GM21423 (cell line): ENCODE data around the gene UBE2I.

Source experiments
- ATAC-seq: cut with Tn5 transposase; IDR thresholded peaks from one replicate; pipeline ENCODE4 v1.9.1; 2021; ENCODE audit warnings: mild to moderate bottlenecking, moderate library complexity; ENCODE audit not compliant: unreplicated experiment

The UBE2I gene

DNA sequence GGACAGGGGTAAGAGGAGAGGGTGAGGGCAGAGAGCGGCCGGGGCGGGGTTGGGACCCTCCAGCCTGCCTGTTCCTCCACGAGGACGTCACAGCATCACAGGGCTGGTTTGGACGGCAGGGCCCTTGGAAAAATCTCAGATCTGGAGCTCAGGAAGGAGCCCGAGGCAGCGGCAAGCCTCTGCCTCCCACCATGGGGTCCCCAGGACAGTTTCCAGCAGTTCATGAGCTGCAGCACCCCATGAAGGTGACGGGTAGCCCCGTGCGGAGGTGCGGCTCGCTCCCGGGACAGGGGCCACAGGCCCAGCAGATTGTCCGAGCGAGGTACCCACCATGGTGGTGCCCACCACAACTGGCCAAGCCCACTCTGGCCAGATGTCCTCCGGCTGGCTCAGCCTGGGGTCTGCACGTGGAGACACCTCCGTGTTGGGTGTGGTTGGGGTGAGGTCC, 32.3 kb upstream of the UBE2I start:
- ATAC-seq, result no peak

DNA sequence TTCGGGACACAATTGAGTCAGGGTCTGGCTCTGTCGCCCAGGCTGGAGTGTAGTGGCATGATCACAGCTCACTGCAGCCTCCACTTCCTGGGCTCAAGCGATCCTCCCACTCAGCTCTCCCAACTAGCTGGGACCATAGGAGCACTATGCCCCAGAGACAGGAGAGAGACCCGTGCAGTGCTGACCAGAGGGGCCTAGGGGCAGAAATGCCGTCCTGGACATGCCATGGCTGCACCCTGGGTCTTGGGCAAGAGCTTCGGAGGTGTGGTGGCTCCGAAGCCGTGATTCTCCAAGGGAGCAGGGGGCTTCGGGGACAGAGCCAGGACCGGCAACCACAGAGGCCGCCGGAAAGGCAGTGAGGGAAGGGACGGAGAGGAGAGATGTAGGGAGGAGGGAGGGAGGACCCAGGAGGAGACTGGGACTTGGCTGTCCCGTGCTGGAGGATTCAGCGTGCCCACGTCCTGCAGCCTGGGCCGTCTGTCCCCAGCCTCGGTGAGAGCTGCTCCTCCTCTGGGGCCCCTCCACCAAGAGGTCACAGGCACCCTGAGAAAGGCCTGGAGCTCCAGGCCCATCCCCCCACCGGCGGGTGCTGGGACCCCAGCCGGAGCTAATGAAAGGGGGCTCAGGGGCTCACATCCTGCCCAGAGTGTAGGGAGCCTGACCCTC, 31.7 kb upstream of the UBE2I start:
- no peak for ATAC-seq

DNA sequence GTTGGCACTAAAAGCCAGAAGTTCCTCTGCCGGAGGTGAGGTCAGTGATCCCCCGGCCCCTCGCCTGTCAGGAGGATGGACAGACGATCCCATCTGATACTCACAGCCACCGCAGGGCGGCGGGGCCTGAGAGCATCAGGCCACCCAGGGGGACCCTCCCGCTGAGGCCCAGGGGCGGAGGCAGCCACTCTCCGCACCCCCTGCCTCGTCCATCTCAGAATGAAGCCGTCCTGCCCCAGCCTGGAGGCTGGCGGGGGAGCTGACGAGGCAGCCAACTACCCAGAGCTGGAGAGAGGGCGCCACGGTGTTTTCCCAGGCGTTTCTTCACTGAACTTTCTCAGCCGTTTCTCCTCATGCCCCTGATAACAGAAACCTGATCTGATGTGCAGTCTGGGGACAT, 31.0 kb upstream of the UBE2I start:
- ATAC-seq, result no peak

DNA sequence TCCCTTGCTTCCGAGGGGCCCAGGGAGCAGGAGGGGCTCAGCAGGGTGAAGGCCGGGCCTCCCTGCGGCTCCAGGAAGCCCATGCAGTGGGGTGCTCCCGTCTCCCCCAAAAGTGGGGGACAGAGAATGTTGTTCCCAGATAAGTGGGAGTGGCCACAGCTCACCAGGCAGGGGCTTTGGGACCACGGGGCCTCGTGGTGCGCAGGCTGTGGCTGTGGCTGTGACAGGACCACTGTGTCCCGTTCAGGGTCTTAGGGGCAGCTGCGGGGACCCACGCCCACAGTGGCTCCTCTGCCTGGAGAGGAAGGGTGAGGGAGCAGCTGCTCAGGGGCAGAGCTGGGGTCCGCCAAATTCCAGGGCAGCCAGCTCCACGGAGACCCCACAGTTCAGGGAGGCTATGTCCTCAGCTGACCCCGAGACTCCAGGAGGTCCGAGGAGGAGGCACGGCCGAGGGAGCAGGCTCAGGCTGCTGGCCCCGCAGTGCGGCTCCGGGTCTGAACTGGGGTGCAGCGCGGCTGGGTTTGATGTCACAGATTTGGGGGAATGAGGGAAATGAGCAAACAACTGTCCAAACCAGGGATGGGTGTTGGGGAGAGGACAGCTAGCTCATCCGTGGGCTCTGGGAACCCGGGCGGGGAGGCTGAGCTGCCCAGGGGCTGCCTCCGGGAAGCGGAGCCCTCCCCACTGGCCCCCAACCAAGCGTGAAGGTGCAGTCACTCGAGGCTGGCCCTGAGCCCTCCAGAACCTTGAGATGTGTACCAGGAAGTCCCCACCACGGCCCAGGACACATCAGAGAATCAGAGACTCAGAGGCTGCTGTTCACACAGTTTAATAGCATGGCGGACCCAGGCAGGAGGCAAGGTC, 30.1 kb upstream of the UBE2I start:
- ATAC-seq, result no peak

DNA sequence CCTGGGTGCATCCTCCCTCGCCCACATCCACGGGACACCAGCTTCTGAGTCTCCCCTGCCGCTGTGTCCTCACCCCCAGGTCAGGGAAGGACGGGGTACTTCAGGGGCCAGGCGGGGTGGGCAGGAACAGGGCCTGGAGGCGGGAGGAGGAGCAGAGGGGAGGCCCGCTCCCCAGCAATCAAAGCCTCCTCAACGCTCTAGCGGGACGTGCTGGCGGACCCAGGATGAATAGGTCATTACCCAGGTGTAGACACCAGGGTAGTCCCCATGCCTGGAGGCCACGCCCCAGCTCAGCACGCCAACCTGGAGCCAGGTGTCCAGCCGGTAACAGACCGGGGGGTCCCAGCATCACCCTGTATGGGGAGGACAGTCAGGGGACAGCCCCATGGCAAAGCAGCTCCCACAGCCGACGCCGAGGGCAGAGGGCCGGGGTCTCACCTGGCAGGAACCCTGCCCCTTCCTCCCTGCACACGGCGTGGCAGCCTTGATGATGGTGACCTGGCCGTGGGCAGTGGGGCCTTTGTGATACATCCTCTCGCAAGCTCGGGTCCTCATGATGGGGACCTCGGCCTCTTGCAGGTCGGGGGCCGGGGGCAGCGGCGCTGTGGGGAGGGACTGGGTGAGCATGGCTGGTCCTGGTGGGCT, 29.4 kb upstream of the UBE2I start:
- ATAC-seq, result no peak

DNA sequence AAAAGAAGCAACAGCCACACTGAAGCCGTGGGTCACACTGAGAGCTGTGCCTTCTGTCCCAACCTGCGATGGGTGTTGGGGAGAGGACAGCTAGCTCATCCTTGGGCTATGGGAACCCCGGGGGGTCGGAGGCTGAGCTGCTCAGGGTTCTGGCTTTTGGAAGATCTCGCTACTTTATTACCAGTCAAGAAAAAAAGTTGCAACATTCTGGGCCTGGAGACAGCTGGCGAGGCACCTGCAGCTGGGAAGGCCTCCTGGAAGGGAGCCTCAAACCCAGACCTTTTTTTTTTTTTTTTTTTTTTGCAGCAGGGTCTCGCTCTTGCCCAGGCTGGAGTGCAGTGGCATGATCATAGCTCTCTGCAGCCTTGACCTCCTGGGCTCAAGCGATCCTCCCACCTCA, 28.7 kb upstream of the UBE2I start:
- ATAC-seq, result no peak

DNA sequence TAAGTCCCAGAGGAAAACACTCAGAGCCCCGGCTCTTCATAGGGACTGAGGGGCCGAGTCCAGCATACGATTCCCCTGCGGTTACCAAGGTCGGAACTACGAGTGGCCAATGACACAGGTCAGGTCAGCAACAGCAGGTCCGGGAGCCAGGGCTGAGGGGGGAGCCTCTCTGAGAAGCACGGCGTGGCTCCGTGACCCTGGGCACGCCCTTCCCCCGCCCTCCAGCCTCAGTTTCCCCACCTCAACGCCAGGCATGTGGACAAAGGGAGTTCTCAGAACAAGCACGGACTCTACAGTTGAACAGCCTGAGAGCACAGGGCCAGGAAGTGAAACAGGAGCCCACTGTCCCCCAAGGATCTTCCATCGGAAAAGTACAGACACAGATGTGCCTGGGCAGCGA, 27.9 kb upstream of the UBE2I start:
- ATAC-seq, result no peak

DNA sequence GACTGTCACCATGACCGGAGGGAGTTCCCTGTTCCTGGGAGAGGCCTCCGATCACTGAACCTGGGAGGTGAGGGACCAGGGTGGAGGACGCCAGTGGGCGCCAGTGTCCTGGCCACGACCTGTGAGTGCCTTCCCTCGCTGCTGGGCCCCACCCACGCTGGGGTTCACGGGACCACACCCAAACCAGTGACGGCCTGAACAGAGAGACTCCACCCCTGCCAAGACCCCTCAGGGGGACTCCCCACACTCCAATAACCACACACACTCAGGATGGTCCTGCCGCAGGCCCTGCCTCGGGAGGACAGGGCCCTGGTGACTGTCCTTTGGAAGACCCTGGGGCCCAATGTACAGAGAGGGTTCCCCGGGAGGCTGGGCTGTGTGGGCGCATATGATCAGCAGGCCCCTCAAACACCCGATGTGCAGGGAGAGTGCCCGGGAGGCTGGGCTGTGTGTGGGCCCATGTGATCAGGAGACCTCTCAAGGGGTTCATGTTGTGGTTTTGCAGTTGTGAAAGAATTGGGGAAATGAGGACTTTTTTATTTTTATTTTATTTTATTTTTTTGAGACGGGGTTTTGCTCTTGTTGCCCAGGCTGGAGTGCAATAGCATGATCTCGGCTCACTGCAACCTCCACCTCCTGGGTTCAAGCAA, 27.0 kb upstream of the UBE2I start:
- no peak for ATAC-seq

DNA sequence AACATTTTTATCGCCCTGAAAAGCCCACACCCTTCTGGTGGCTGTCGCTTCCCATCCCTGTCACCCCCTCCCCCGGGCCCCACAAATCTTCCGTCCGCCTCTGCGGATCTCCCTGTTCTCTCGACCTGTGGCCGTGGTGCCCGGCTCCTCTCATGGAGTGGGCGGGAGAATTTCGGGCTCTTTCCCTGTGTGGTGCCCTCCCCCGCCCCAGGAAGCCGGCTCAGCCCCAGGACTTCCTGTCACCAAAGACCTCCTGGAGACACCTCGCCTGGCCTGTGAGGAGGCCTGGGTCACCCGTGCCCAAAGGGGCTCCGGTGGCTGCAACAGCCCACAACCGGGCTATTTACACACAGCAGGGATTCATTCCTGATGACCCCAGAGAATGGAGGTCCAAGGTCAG, 26.1 kb upstream of the UBE2I start:
- no peak for ATAC-seq

DNA sequence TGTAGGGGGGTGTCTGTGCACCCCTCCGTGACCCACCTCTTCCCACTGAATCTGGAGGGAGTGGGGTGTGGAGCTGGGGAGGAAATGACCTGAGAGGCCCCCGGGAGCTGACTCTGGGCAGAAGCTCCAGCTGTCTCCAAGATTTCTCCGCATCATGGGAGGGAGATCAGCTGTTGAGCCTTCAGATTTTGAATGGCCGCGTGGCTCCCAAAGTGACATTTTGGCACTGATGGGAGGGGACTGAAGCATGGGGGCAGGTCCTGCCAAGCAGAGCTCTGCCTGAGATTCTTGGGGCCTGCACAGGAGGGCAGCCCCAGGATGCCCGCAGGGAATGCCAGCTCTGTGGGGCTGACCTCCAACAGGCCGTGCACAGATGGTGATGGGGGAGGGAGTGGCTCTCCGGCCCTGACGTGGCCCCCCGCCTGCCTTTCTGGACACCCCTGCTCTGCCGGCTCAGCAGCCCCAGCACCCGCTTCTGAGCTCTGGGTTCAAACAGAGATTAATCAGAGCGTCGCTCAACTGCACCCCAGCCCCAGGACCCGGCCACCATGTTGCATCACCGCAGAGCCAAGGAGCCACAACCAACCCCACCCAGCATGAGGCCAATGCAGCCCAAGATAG, 25.3 kb upstream of the UBE2I start:
- no peak for ATAC-seq

DNA sequence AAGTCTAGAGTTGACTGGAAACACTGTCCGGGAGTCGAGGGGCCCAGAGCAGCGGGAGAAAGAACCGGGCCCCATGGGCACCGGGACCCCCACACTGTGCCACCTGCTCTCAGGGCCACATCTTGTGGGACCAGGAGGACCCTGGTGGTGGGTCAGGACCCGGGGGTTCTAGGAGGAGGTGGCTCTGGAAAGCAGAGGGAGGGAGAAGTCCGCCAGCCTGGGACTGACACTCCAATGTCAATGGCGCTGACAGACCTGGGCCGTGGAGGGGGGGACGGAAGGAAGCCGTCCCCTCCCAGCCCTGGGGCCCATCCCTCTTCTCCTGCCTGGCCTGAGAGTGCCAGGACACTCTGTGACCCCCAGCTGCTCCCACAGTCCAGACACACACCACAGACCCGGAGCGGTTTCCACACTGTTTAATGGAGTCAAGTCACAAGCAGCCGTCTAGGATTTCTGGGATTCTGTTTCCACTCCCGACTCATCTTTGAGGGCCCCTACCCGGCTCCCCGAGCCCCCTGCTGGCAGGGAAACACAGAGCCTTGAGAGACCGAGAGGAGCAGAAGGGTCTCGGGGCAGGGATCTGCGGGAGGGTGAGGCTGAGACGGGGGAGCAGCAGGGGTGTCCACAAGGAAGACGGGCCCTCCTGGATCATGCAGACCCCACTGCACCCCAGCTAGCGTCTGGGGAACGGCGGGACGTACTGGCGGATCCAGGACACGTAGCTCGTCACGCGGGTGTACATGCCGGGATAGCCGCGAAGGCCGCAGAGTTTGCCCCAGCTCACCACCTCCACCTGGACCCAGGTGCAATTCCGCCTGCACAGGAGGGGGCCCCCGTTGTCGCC, 23.5 kb upstream of the UBE2I start:
- ATAC-seq, result no peak

DNA sequence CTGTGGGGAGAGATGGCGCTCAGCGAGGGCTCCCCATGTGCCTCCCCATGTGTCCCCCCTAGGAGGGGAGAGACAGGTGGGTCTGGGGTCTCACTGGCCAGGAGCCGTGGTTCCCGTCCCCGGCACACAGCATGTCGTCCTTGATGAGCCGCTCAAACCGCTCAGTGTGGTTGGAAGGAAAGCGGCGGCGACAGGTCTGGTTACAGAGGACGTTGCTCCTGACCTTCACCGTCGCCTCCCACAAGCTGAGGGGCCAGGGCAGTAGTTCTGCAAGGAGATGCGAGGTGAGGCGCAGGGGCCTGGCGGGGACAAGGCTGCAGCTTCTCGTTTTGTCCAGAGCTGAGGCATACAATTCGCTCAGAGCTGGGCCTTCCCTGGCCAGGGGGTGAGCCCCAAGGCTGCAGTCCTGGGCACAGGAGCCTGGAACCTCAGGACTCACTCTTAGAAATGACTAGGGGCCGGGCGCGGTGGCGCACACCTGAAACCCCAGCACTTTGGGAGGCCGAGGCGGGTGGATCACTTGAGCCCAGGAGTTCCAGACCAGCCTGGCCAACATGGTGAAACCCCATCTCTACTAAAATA, 22.8 kb upstream of the UBE2I start:
- ATAC-seq, result no peak

DNA sequence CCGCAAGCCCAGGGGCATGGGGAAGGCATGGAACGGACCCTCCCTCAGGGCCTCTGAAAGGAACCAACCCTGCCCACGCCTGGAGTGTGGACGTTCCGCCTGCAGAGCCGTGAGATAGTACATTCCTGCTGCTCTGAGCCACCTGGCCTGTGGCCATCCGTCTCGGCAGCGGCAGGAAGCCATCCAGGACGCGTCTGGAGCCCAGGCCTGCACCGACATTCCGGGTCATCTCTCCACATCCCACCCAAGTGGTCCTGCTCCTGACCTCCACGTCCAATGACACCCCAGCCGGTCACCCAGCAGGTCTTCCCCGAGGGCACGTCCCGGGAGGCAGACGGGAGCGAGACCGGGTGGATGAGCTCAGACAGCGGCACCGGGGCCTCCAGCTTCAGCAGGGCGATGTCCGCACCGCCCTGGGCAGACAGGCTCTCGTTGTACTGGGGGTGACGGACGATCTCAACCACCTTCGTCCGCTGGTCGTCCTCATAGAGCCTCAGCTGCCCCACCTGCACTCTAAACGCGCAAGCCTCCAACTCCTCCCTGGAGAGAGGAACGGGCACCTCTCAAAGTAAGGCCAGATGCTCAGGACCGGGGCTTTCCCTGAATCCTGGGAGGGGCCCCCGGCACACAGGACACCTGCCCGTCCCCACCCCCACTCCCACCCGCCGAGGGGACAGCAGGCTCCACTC, 21.3 kb upstream of the UBE2I start:
- no peak for ATAC-seq

DNA sequence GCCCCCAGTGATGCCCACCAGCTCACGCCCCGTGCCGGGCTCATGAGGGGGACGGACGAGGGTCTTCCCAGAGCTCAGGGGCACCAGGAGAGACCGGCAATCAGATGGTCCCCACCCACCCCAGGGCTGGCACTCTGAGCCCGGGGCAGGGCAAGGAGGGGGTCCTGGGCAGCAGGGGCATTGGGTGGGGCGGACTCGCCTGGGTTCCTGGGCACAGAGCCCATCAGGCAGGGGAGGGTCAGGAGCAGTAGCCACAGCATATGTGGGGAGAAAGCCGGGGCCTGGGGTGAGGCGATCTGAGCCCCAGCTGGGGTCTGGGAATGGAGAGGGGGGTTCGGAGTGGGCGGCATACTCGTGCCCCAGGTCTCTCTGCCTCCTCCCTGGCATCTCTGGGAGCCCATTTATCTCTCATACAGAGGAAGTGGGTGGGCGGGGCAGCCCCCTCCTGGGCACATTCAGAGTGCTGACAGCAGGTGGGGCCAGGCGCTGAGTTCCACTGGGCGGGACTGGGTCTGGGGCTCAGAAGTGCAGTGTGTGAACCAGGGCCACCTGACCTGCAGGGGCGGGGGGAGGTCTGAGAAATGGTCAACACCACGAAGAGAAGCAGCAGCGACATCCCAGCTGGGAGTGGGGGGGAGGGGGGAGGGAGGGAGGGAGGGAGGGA, 20.5 kb upstream of the UBE2I start:
- ATAC-seq, result no peak

DNA sequence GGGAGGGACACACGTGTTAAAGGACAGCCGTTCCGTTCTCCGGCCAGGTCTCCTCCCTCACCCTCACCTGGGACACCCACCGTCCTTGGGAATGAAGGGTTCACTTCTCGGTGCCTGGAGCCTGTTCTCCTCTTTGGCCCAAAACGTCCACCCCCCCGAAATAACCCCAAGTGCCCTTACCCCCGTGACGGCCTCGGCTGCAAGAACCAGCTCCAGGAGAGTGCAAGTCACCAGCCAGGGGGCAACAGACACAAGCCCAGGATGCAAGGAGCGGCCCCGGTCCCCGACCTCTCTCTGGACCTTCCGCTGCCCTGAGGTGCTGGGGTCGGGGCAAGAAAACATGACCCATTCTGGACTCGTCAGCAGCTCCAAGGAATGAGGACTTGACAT, 20.0 kb upstream of the UBE2I start:
- ATAC-seq, result no peak

DNA sequence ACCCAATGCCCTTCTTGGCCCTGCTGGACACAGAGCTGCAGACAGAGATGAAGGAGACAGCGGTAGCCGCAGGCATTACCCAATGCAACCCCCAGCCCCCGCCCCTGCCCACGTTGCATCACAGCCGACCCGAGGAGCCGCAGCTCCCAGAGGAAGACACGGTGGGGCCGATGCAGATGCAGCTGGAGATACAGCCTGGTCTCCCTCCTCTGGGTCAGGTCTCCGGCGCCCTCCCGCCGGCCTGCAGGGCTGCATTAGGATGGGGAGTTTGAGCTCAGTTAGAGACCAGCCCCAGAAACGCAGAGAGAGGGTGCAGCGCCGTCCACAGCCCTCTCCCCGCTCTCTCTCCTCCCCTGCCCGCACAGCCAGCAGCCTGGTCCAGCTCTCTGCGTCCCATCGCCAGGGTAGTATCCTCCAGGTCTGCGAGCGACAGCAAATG, 19.4 kb upstream of the UBE2I start:
- no peak for ATAC-seq

DNA sequence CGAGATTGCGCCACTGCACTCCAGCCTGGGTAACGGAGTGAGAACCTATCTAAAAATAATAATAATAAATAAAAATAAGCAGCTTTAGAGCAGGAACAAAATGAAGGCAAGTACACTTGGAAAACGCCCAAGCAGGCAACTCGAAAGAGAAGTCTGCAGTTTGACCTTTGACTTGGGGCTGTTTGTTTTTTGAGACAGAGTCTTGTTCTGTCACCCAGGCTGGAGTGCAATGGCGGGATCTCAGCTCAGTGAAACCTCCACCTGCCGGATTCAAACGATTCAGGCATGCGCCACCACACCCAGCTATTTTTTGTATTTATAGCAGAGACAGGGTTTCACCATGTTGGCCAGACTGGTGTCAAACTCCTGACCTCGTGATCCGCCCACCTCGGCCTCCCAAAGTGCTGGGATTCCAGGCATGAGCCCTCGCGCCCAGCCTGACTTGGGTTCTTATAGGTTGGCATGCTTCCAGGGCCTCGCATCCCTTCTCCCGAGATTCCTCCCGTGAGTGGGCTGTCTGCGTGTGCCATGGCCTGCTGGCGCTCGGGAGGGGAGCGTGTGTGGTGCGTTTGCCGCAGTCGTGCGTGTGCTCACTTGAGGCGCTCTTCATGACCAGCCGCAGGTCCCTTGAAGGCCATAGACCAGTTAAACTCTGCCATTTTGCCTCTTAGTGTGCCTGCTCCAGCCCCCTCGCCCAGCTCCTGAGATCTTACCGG, 18.4 kb upstream of the UBE2I start:
- no peak for ATAC-seq

DNA sequence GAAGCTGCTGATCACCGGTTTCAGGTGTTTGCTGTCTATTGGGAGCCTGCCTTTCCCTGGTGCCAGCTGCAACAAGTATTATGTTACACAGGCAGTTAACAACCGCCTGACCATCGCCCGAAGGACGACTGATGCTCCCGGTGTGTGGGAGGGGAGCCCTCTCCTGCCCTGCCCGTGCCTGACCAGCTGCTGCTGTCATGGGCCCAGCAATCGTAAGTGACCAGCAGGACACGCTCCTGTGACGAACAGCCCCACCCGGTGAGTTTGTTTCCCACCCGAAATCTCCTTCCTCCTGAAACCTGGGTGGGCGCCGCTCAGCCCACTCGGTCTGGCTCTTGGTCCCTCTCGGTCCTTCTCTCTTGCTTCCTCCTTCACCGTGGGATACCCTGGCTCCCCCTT, 17.9 kb upstream of the UBE2I start:
- no peak for ATAC-seq
